Measurements from ENCODE around the gene PPP3R1. TPM values are rescaled to one million over a fixed set of nuclear protein-coding genes. Genes with fewer than 3 reads are reported as not detected.
"Not testable (repeated sequence)": the region's sequence is repeated elsewhere in the genome, so short reads cannot be mapped to it uniquely, and the experiment has no call there.

Gene PPP3R1
- total RNA-seq, 1 donor from 2014 or later: 72.3 TPM

GRCh38 chr2:68182902-68183301, 69.4 kb downstream of the PPP3R1 start:
- no peak for TF ChIP-seq CTCF (IDR thresholded peaks at IDR 0.05)

GRCh38 chr2:68178954-68179627, 73.2 kb downstream of the PPP3R1 start:
- Mint-ChIP-seq H3K27ac (ENCODE audit: unreplicated experiment) (no peak overlapping the region), H3K27me3 (ENCODE audit: low read depth) (no peaks in the 10 kb centered on the region), H3K9me3 (ENCODE audit: low read depth) (no peaks in the 10 kb centered on the region), H3K36me3 (ENCODE audit: low read depth) (peaks cover 11% of the 10 kb centered on the region), H3K4me1 (ENCODE audit: low read depth) (peaks cover 6% of the 10 kb centered on the region), H3K4me3 (ENCODE audit: unreplicated experiment) (no peak overlapping the region)
- no peak for TF ChIP-seq CTCF (IDR thresholded peaks at IDR 0.05)
- DNase-seq (ENCODE audit: low spot score): no peak

More at GRCh38 chr2:68182902-68183301, 69.4 kb downstream of the PPP3R1 start:
- H3K4me3 Mint-ChIP-seq (ENCODE audit: unreplicated experiment): no peak overlapping the region
- H3K36me3 Mint-ChIP-seq (ENCODE audit: low read depth): peaks cover 13% of the 10 kb centered on the region
- no peaks in the 10 kb centered on the region for H3K9me3 Mint-ChIP-seq (ENCODE audit: low read depth)
- H3K4me1 Mint-ChIP-seq (ENCODE audit: low read depth): peaks cover 6% of the 10 kb centered on the region
- H3K27me3 Mint-ChIP-seq (ENCODE audit: low read depth): no peaks in the 10 kb centered on the region
- no peak for DNase-seq (ENCODE audit: low spot score)
- H3K27ac Mint-ChIP-seq (ENCODE audit: unreplicated experiment): no peak overlapping the region

GRCh38 chr2:68178432-68178831, 73.9 kb downstream of the PPP3R1 start:
- H3K27me3 Mint-ChIP-seq (ENCODE audit: low read depth): no peaks in the 10 kb centered on the region
- peaks cover 2% of the 10 kb centered on the region for H3K4me1 Mint-ChIP-seq (ENCODE audit: low read depth)
- H3K4me3 Mint-ChIP-seq (ENCODE audit: unreplicated experiment): no peak overlapping the region
- peaks cover 13% of the 10 kb centered on the region for H3K36me3 Mint-ChIP-seq (ENCODE audit: low read depth)
- TF ChIP-seq CTCF (IDR thresholded peaks at IDR 0.05): no peak
- DNase-seq (ENCODE audit: low spot score): no peak
- no peaks in the 10 kb centered on the region for H3K9me3 Mint-ChIP-seq (ENCODE audit: low read depth)
- peak overlapping the region; percentile 30 for H3K27ac Mint-ChIP-seq (ENCODE audit: unreplicated experiment)

- Mint-ChIP-seq H3K4me3 (ENCODE audit: unreplicated experiment) (no peak overlapping the region), H3K4me1 (ENCODE audit: low read depth) (peaks cover 2% of the 10 kb centered on the region), H3K27me3 (ENCODE audit: low read depth) (no peaks in the 10 kb centered on the region), H3K9me3 (ENCODE audit: low read depth) (no peaks in the 10 kb centered on the region), H3K36me3 (ENCODE audit: low read depth) (peaks cover 13% of the 10 kb centered on the region), H3K27ac (ENCODE audit: unreplicated experiment) (no peak overlapping the region)
- TF ChIP-seq CTCF (IDR thresholded peaks at IDR 0.05): no peak
- no peak for DNase-seq (ENCODE audit: low spot score)
Observed at GRCh38 chr2:68177541-68177940, 74.8 kb downstream of the PPP3R1 start.

GRCh38 chr2:68176657-68177056, 75.7 kb downstream of the PPP3R1 start:
- Mint-ChIP-seq H3K4me3 (ENCODE audit: unreplicated experiment) (no peak overlapping the region), H3K27ac (ENCODE audit: unreplicated experiment) (no peak overlapping the region), H3K9me3 (ENCODE audit: low read depth) (no peaks in the 10 kb centered on the region), H3K36me3 (ENCODE audit: low read depth) (peaks cover 11% of the 10 kb centered on the region), H3K27me3 (ENCODE audit: low read depth) (no peaks in the 10 kb centered on the region), H3K4me1 (ENCODE audit: low read depth) (peaks cover 2% of the 10 kb centered on the region)
- TF ChIP-seq CTCF (IDR thresholded peaks at IDR 0.05): no peak
- no peak for DNase-seq (ENCODE audit: low spot score)

- H3K36me3 Mint-ChIP-seq (ENCODE audit: low read depth); H3K27me3 Mint-ChIP-seq (ENCODE audit: low read depth); H3K4me3 Mint-ChIP-seq (ENCODE audit: unreplicated experiment); DNase-seq (ENCODE audit: low spot score); H3K9me3 Mint-ChIP-seq (ENCODE audit: low read depth); H3K4me1 Mint-ChIP-seq (ENCODE audit: low read depth); H3K27ac Mint-ChIP-seq (ENCODE audit: unreplicated experiment): not testable (repeated sequence)
Observed at GRCh38 chr2:68175210-68175609, 77.1 kb downstream of the PPP3R1 start.

Data from chondrocyte (in vitro differentiated cells).